Fibroblast of peridontal ligament (primary cell): ENCODE measurements around the gene PXDC1.

Experiments used
- DNase-seq: peaks from one replicate; pipeline ENCODE4 v3.0.0-alpha.2; 2010; ENCODE audit errors: extremely low read depth

The PXDC1 gene, protein sequence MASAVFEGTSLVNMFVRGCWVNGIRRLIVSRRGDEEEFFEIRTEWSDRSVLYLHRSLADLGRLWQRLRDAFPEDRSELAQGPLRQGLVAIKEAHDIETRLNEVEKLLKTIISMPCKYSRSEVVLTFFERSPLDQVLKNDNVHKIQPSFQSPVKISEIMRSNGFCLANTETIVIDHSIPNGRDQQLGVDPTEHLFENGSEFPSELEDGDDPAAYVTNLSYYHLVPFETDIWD

DNA sequence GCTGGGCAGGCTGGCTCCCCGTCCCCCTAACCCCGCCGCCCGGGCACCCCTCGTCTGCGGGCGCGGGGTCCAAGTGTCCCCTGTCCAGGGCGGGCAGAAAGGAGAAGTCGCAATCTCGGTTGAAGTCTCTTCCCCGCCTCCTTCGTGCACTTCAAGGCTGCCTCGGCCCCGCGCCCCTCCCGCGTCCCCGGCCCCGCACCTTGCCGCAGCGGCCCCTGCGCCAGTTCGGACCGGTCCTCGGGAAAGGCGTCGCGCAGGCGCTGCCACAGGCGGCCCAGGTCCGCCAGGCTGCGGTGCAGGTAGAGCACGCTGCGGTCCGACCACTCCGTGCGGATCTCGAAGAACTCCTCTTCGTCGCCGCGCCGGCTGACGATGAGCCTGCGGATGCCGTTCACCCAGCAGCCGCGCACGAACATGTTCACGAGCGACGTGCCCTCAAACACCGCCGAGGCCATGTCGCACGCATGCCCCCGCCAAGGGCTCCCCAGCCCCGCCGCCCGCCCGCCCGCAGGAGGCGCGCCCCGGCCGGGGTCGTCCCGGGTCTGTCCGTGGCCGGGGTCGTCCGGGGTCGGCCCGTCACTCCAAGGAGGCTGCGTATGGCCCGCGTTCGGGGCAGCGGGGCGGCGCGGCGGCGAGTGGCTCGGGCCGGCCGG, at the start of gene PXDC1:
Gene PXDC1 (minus strand): TSS at position 637 of the 653 bp plus-strand sequence. CDS start 182 bp downstream, at position 455.
- DNase-seq, result no peak

DNA sequence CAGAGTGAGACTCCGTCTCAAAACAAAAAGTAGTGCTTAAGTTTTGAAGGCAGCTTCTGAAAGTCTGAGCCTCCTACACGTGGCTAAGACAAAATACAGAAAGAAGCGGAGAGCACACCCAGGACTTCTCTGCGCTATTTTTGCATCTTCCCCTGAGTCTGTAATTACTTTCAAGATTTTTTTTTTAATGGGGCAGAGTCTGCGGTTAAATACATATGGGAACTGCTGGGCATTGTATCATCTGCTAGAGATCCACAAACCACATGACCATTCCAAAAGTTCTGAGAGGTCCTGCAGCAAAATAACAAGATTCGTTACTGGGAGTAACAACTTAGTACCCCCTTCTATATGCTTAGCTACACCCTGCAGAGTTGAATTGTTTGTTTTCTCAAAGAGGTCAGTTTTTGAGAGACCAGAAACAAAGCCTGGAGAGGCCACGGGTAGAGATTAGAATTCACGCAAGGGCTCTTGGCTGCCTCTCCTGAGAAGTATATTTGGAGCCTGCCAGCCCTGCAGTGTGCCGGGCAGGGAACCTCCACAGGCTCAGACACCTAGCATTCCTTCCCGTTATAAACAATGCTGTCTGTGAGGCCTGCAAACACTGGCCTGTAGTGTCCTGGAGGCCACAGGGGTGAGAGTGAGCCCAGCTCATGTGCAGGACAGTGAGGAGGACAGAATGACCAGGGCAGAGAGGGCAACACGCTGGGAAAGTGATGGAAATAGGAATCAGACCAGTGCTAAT, 49.5 kb upstream of the PXDC1 start:
- peak; percentile 83 for DNase-seq

DNA sequence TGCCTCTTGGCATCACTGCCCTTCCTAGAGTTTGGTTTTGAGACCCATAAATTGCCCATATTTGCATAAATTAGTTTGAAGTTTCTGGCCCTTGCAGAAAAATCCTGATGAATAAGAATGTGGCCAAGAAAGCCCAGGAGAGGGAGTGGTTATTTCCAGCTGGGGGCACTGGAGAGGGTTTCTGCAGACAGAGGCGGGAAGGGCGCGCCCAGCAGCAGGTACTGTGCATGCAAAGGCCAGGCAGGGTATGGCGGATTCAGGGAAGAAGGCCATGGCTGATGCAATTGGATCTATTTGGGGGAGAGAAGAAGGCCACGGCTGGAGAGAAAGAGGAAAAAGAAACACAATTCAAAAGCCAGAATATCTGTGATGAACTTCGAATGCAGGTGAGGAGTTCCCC, 48.2 kb upstream of the PXDC1 start:
- DNase-seq, result no peak

DNA sequence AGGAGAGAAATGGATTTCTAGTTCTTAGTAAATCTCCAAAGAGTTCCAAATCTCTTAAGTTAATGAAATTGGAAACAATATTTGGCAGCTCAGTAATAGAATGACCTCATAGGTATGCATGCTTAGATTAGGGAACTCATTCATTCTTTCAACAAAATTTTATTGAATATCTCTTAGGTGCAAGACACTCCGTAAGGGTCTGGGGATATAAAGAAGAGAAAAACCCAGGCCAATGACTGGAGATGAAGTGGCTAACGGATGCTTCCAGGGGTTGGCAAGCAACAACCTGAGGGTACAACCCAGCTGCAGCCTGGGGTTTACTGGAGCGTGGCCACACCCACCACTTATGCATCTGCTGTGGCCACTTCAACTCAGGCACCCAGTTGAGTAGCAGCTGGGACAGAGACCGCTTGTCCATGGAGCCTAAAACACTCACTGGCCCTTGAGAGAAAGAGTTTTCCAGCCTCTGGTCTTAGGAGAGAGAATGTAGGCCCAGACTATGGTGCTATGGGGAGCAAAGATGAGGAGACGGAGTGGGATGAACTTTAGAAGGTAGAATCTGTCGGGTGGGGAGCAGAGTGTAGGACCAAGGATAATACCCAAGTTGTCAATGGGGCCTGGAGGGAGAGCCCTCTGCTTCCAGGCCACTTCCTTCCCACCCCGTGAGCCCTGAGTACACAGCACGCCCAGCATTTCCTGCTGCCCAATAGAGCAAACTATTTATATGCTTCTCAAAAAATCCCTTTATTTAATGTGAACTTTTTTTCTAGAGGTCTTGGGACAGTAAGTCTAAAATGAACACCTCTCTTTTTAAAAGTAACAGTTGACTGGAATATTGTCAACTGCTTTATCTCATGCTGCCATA, 46.8 kb upstream of the PXDC1 start:
- no peak for DNase-seq

DNA sequence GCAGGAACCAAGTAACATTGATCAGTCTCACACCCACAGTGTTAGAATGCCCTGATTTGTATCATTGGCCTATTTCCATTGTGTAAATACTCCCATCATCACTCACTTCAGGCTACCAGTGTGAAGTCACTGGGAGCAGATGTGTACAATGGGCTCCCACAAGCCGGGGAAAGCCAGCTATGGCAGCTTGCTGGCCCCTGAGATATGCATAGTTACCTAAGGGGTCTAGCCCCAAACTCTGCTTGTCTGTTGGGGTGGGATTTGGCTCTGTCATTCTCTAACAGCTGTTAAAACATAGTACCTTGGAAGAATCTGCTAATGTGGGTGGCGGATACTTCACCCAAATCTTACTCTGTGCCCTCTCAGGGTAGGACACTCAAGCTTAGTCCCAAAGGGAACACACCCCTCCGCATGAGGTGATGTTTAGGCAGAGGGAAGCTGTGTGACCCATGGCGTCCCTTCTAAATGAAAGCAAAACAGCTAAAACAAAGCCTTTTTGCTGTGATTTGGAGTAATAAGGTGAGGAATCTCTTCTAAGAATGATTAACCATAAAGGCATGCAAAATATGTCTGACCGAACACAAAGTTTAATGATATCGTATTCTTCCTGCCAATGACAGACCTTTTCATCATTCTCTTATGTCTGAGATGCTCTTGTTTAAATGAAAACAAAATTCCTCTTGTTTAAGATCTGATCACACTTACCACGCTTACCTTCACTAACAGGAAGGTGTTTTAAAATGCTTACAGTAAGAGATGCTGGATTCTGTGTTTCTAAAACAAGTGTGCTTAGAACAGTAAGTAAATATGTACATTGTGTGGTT, 45.9 kb upstream of the PXDC1 start:
- peak; percentile 77 for DNase-seq

DNA sequence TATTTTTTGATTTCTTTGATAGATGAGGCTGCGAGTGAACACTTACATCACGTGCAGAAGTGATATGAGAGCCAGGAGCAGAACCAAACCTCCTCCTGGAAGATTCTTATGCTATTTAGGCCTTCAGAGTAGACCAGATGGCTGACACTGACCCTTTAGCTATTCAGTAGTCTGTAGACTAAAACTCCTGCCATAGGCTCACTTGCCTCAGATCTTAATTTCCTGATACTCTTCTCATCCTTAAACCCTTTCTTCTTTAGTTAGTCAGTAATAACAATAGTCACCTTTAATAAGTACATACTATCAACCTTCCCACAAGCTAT, 45.2 kb upstream of the PXDC1 start:
- no peak for DNase-seq

DNA sequence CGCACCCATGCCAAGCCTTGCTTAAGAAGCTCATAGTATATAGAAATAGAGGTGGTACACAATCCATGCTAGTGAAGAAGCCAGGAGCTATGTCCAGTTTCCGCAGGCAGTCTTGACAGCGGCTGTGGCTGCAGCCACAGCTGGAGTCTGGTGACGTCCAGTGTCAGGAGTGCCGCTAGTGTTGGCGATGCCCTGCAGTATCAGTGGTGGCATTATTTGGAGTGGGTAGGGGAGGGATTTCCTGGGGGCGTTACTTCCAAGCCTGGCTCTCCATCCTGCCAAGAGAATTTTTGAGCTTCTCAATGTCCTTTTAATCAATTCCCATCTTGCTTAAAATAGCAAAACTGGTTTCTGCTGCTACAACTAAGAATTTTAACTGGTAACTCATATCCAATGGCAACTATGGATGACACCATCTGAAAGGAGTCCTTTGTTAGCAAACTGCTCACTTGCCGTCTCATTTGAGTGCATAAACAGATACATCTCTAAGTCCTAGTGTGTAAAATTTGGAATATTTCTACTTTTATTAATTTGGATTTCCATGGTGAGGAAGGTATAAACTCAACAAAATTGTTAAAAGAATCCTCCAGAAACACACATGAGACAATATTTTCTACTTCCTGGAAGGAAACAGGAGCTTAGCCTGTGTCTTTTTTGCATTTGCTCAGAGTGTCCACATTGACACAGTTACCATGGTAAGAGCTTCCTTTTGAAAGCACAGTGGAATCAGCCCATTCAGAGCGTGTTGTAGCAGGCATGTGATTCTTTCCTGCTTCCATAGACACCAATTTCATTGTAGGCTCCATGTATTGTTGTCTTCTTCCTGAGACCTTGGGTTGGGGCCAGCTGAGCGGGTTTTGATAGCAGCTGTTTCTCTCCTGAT, 44.6 kb upstream of the PXDC1 start:
- DNase-seq, result no peak

DNA sequence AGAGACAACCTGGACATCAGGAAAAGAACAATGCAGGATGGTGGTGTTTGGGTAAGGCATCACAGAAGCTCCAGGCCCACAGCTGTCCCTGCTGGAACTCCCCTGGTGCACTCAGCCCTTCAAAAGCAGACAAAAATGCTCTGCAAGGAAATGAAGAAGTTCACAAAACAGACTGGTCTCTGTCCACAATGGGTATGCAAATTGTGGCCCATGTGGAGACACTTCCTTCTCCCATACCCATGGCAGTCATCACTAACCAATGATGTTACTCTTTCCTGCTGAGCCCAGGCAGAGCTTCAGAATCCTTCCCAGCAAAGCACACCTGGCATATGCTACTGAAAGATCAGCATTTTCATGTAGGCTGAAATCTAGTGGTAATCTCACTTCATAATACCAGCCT, 42.6 kb upstream of the PXDC1 start:
- DNase-seq, result no peak

DNA sequence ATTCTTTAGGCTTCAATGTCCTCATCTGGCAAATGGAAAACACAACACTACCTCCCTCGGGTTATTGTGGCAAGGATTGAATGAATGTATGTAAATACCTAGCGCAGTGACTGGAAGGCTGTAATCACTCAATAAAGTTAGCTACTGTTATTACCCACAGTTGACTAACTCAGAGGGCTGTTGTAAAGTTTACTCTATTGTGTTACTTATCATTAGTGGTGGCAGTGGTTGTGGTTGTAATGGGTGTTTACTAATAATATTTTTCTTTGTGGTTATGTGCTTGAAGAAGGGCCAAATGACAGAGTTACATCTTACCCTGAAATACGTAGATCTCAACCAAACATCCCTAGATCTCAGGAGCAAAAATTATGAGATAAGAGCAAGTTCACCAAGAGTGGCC, 42.0 kb upstream of the PXDC1 start:
- no peak for DNase-seq

DNA sequence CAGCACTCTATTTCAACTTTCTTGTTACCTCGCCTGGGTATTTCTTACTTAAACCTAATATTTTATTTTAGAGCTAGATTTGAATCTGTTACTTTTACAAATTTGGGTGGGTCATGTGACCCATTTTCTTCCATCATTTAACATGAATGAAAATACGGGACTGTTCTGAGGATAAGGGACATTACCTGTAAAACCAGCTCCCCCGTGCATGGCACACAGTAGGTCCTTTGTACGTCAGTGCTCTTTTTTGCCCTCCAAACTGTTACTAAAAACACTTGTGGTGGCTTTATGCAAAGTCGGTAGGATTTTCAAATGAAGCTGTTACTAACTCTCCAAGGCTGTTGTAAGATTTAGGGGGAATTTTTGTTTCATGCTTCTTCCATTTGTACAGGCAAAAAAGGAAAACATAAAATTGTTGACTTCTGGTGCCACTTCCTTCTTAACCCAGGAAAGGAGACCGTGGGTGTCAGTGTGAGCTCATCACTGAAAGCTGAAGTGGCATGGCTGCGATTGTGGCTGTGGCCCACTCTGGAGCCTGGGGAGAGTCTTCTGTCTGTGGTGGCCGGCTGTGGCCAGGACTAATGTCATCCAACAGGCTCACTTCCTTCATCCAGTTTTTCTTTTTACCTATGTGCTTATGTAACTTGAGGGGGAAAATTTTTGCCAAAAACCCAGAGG, 40.2 kb upstream of the PXDC1 start:
- no peak for DNase-seq

DNA sequence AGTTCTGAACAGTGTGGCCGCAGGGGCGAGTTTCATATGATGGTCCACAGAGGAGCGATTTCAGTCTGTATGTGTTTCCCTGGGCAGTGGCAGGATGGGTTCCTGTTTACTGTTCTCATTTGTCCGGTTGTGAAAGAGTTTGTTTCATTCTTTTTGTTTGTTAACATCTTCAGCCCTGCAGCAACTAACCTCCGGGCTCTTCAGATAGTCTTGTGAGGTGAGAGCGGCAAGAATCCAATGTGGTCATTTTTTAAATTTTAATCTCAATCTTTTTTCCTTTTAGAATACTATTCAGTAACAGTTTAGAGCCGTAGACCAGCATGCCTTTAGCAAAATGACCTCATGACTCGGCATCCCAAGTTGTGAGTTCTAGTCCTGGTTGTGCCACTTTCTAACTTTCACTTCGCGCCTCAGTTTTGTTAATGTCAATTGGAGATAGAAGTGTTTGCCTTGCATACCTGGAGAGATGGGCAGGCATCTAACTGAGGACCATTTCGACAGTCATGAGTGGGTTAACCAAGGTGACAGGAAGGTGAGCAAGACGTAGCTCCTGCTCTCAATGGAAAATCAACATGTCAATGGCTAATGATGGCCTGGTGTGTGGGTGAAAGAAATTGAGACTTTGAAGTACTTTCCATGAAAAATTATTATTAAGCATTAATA, 38.5 kb upstream of the PXDC1 start:
- DNase-seq, result no peak

DNA sequence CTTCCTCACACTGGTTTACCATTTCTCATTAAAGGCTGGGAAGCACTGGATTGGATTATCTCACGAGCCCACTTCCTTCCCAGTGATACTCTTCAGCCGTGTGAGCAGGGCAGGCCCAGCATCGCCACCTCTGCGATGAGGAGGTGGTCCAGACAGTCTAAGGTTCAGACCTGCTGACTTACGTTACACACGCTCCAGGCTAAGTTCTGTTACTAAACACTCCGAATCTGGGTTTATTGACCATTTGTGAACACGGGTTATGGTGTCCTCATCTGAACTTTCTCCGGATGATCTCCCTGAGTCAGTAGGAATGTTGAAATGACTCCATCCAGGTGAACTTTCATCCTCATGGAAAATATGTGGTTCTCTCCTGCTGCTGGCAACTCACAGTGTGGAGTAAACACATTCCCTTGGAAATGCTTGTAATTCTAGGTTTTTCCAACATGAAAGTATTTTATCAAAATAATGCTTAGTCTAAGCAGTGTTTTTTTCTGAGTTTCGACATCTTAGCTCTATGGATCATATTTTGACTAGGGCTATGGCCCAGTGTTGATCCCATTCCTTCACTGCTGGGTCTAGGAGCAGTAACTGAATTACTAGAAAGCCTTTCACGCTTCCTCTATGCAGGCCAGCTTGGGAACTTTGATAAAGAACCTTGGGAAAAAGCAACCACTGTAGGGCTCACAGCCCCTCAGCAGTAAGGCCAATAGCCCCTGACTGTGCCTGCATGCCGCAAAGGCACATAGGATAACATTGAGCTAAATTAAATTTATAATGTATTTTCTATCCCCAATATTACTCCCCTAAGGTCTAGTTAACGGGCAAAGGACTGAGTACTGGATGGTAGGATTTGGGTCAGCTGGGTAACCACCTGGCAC, 37.7 kb upstream of the PXDC1 start:
- DNase-seq, result peak; percentile 37

DNA sequence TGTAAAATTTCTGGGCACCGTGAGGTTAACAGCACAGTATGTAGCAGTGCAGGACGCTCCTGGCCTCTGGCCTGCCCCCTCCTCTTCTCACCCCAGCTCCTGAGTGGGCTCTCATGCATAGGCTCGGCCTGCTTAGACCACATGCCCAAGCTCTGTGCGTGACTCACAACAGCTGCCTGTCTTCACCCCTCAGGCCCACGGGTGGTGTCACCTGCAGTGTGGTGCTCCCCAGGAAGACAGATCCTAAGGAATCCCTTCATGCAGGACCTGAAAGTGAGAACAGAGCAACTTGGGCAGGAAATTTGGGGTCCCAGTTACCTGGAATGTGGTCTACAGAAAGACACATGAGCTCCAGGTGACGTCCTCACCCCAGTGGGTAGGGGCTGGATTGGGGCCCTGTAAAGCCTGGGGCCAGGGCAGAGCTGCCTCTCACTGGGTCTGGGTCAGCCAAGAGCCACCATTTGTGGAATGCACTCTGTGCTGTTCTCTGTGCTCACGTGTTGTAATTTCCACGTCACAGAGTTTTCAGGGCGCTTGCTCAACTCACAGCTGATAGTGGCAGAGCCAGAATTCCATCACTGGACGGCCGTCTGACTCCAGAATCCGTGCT, 37.0 kb upstream of the PXDC1 start:
- DNase-seq, result no peak

DNA sequence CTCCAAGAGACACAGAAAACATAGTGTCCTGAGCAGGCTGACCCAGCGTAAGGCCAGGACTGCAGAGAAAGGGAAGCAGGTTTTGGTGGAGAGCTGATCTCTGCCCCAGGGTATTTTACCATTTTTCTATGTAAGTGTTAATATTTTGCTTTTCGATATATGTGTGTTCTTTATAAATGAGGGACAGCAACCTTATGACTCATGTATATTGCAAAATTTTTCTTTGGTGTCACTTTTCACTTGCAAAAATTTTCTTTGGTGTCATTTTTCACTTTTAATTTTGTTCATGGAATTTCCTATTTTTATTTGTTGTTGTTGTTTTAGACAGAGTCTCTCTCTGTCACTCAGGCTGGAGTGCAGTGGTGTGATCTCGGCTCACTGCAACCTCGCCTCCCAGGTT, 34.6 kb upstream of the PXDC1 start:
- DNase-seq, result peak; percentile 25

DNA sequence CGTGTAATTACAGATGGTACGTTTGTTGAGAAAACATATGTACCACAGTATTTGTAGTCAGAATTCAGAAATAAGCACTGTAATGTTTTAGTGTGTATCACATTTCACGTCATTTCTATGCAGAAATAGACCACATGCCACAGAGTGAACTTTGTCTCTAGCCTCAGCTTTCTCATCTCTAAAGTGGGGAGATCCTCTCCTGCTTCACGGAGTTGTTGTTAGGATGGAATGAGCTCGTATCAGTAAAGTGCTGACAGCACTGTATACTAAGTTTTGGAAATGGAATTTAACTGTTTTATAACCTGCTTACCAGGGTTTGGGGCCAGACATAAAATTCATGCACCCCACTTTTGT, 34.2 kb upstream of the PXDC1 start:
- DNase-seq, result no peak

DNA sequence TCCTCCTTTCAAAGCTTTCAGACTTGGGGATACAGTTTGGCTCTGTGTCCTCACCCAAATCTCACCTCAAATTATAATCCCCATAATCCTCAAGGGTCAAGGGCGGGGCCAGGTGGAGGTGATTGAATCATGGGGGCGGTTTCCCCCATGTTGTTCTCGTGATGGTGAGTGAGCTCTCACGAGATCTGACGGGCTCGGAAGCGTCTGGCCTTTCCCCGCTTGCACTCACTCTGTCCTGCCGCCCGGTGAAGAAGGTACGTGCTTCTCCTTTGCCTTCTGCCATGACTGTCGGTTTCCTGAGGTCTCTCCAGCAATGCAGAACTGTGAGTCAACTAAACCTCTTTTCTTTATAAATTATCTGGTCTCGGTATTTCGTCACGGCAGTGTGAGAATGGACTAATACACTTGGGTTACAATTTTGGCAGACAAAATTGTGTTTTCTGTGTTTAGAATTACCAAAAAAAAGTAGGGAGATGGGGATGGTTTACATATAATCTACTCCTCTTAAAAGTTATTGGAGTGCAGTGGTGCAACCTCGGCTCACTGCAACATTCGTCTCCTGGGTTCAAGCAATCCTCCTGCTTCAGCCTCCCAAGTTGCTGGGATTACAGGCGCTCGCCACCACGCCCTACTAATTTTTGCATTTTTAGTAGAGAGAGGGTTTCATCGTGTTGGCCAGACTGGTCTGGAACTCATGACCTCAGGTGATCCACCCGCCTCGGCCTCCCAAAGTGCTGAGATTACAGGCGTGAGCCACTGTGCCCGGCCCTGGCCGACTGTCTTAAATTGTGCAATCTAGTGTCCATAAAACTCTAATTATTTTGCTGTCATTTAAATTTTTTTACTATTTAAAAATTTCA, 33.6 kb upstream of the PXDC1 start:
- DNase-seq, result no peak

DNA sequence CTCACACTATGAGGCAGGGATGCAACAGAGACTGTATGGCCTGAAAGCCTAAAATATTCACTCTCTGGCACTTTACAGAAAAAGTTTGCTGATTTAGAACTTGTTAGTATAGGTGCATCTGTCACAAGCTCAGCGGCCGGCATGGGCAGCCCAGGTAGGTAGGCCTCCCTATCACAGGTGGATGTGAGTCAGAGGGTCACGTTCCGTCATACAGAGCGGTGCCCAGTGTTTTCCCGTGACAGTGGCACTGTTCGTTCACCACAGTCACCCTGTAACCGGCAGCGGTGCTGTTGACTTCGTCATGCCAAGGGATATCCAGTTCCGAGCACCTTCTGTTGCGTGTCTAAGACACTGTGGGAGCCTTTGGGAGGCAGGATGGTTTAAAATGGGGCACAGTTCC, 32.9 kb upstream of the PXDC1 start:
- DNase-seq, result no peak
